NCI-H2227 (cell line): ENCODE measurements around the gene KCTD5.

ENCODE experiments used
- DNase-seq: peaks from one replicate; lab custom pipeline; 2025; ENCODE audit not compliant: unreplicated experiment; lab: John Stamatoyannopoulos, UW

Gene KCTD5

DNA sequence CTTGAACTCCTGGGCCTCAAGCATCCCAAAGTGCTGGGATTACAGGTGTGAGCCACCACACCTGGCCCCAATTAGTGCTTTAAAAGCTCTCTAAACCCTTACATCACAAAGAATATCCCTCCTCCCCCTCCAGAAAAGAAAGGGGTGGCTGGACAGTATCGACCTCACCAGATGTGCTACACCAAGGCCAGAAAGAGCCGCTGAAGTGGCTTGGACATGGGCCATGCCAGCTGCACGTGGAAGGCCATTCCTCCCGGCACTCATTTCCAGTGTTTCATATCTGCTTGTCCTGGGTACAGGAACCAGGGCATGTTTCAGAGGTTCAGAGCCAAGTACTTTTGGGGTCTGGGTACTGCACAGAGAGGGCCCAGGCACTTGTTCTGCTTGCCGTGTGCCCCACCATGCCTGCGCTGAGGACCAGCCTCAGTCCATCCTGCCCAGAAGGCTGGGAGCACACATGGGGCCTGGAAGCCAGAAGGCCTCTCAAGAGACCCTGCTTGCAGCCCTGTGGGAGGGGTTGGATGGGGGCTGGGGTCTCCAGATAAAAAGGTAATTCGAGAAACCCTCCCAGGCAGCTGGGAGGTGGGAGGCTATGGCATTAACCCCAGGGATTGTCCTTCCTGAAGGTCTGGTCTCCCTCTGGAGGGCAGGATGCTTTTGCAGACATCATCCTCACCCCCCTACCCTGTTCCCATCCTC, 66.6 kb downstream of the KCTD5 start:
- DNase-seq: no peak

DNA sequence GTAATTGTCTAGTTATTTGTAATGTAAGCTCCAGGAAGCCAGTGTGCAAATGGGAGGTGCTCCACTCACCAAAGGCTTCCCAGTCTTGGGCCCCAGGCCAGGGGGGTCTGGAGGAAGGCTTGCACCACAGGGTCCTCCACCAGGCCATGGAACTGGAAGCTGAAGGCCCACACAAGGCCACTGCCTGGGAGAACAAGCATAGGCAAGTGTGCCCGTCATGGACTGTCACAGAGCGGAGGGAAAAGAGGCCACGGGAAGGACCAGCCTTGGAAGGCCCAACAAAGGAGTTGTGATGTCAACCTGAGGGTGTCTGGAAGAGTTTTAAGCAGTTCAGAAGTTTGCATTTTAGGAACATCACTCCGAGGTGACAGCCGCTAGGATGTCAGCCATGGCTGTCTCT, 67.2 kb downstream of the KCTD5 start:
- no peak for DNase-seq

DNA sequence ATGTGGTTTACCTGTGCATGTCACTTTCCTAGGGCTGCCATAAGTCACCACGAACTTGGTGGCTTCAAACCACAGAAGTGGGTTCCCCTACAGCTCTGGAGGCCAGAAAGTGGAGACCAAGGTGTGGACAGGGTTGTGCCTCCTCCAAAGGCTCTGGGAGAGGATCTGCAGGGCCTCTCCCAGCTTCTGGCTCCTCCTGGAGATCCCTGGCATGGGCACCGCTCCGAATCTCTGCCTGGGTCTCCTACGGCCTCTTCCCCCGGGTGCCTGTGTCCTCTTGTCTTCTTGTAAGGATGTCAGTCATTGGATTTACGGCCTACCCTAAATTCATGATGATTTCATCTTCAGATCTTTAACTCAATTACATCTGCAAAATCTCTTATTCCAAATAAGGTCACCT, 67.6 kb downstream of the KCTD5 start:
- no peak for DNase-seq

DNA sequence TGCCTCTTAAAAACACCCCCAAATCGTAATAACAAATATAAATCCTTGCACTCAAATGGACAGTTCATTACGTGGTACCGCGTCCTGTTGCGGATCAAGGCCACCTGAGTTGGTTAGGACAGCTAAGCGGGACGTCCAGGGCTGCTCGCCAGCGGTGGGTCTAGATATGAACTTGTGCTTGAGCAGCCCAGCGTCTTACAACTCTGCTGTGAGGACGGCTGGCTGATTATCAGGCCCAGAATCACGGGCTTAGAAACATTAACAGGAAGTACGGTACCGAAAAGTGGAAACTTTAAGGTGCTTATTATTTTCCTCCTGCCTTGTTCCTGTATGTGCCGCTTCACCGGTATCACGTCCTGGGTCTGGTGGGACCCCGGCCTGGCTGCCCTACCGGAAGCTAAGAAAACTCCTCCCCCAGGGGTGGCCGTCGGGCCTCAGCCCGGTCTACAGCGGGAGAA, 69.3 kb downstream of the KCTD5 start:
- peak; percentile 88 for DNase-seq

DNA sequence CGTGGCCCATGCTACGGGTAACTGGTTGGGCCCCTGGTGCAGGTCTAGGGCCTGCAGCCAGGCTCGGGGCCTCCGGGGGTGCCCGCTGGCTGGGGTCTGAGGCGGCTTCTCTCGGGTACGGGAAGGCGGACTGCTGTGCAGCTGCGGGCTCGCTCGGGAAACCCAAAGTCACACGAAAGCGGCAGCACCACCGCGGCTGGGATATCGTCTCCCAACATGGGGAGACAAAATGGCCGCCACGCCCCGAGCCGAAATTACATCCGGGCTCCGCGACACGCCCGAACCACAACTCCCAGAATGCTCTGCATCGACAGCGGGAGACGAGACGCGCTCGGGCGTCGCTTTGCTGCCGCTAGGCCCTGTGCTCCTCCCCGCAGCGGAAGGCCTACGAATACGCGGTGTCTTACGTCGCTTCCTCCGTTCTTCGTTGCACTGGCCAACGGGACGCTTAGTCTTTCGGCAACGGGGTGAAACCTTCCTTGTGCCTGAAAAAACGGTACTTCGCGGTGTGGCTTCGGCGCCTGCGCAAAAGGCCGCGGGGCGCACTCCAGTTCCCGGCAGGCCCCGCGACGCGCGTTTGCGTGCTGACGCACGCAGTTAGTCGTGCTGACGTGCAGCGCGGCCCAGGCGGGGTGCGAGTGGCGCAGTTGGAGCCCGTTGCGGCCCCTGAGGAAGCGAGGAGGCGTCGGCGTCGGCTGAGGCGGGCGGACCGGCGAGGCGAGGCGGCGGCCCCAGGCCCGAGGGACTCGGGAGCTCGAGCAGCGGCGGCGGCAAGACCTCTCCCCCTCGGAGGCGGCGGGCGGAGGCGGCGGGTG, 69.9 kb downstream of the KCTD5 start, which contains the start of gene SRRM2:
TSS of gene SRRM2 (plus strand) at position 604 of the 815 bp plus-strand sequence. CDS start 3,727 bp downstream, outside the sequence.
- peak; percentile 98 for DNase-seq

DNA sequence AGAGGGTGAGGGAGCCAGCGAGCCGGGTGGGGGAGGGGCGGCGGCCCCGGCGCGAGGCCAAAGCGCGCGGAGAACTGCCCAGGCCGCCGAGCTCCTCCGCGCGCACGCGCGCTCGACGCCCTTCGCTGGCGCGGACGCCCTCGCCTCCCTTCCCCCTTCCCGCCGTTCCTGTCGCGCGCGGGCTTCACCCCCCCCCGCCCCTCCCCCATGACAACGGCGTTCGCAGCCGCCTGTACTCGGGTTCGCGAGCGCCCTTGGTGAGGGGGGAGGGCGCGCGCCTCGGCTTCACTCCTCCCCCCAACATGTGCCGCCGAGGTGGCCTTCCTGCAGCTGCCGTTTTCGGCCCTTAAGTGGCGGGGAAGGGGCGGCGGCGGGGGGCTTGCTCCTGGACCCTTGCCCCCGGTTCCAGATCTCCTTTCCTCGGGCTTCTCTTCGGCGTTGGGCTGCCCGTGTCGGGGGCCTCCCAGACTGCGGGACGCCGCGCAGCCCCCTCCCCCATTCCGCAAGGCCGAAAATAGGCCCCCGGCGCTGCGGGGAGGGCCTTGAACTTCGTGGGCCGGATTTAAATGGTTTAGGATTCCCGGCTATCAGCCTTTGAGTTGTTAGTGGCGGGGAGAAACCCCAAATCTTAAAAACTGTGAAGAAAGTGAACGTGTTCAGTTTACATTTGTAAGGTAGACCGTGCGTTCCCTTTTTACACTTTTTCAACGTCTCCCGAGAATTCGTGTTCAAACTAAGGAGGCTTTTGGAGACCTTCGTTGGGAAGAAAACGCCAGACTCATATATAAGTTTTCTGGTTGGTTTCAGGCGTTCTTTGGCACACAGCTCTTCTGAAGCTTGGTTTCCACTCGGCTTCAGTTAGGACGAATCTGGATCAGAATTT, 70.8 kb downstream of the KCTD5 start:
- peak; percentile 93 for DNase-seq

DNA sequence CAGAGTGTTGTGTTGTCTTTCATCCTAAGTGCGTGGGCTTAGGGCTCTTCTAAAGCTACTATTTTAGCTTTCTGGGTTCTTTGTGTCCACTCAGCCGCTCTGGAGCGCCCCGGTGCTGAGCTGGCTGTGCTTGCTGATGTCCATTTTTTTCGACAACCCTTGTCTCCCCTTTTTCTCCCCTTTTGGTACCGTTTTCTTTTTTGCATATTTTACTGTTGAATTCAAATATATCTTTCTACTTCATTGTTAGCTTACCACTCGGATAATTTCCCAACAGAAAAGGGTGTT, 71.4 kb downstream of the KCTD5 start:
- DNase-seq: no peak

DNA sequence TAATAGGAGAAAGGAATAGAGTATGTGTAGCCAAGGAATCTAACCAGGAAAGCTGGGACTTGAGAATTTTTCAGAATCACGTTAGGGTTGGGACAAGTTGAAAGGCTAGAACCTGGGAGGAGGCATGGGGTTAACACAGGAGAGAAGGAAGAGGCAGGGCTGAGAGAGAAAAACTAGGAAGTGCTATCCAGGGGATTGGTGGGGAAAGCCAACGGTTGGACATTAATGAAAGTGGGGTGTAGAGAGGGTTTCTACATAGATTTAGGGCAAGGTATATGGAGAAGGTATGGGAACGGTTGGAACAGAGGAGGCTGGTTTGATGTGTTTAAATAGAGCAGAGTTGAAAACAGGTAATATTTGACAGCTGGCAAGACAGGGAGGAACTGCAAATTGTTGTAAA, 72.8 kb downstream of the KCTD5 start:
- DNase-seq: no peak

DNA sequence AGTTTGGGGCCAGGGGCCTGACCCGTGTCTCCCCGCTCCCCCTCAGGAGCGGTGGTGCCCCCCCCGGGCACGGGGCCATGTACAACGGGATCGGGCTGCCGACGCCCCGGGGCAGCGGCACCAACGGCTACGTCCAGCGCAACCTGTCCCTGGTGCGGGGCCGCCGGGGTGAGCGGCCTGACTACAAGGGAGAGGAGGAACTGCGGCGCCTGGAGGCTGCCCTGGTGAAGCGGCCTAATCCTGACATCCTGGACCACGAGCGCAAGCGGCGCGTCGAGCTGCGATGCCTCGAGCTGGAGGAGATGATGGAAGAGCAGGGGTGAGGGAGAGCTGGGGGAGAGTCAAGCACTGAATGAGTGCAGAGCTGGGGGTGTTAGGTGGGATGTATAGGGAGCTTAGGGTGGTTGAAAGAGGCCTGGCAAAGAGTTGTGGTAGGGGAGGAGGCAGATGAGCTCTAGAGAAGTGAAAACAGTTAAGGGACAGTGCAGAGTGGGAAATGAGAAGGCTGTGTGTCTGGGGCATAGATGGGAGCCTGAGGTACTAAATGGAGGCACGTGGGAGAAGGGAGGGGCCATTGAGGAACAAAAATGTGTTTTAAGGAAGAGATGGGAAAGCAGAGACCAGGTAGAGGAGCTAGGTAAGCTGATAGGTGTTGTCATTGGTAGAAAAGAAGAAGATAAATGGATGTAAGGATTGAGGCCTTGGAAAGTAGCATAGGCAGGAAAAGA, 74.1 kb downstream of the KCTD5 start:
- DNase-seq: no peak

DNA sequence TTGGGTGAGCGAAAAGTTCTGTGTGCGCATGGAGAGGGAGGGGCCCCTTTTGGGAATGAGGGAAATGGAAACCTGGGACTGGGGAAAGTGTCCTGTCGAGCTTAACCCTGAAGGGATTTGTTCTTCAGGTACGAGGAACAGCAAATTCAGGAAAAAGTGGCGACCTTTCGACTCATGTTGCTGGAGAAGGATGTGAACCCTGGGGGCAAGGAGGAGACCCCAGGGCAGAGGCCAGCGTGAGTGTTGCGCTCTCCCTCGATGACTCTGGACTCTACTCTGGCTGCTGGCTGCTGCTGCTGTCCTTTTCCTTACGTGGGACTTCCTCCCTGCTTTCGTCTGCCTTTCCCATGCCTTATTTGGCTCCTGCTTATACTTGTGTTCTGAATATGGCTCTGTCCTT, 75.0 kb downstream of the KCTD5 start:
- no peak for DNase-seq
